ENCODE results near the gene BROX.

Gene BROX

DNA sequence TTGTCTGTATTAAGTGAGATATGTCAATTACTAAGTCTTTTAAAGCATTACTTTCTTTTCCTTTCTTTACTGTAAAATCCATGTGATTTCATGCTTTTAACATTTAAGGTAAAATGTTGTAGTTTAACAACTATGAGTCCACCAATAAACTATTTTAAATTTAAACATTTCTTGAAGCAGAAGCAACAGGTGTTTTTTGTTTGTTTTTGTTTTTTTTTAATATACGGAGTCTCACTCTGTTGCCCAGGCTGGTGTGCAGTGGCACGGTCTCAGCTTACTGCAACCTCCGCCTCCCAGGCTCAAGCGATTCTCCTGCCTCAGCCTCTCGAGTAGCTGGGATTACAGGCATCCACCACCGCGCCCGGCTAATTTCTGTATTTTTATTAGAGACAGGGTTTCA lies 15.6 kb upstream of the BROX start:
- H3K27ac ChIP-seq, result no peak overlapping the region; the same call in 1 of the 2 replicates
- TF ChIP-seq ZFX (IDR thresholded peaks at IDR 0.05), result no peak
- TF ChIP-seq, protein P1, sequence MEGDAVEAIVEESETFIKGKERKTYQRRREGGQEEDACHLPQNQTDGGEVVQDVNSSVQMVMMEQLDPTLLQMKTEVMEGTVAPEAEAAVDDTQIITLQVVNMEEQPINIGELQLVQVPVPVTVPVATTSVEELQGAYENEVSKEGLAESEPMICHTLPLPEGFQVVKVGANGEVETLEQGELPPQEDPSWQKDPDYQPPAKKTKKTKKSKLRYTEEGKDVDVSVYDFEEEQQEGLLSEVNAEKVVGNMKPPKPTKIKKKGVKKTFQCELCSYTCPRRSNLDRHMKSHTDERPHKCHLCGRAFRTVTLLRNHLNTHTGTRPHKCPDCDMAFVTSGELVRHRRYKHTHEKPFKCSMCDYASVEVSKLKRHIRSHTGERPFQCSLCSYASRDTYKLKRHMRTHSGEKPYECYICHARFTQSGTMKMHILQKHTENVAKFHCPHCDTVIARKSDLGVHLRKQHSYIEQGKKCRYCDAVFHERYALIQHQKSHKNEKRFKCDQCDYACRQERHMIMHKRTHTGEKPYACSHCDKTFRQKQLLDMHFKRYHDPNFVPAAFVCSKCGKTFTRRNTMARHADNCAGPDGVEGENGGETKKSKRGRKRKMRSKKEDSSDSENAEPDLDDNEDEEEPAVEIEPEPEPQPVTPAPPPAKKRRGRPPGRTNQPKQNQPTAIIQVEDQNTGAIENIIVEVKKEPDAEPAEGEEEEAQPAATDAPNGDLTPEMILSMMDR (conservative IDR thresholded peaks at IDR 0.05), result no peak

DNA sequence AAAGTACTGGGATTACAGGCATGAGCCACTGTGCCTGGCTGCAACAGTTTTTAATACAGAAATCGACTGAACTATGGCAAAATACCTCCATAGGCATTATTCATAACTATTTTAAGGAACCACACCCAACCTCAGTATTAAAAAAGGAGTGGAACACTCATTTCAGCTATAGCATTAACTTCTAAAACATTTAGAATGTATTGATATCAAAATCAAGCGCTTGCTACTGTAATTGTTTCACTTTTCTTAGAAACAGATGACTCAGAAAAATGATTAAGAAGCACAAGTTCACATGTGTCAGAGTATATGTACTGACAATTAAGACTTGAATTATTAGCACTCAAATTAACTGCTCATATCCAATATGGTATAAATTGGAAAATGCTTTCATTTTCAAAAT lies 15.2 kb upstream of the BROX start:
- H3K27ac ChIP-seq, result no peak overlapping the region; the same call in 1 of the 2 replicates
- TF ChIP-seq, protein P1 (conservative IDR thresholded peaks at IDR 0.05), result no peak
- no peak for TF ChIP-seq ZFX (IDR thresholded peaks at IDR 0.05)

- no peak for TF ChIP-seq ZFX (IDR thresholded peaks at IDR 0.05)
- TF ChIP-seq, protein P1 (conservative IDR thresholded peaks at IDR 0.05), result no peak
- H3K27ac ChIP-seq, result no peak overlapping the region
These were observed 14.5 kb upstream of the BROX start for GRCh38 chr1:222697826-222698225.

DNA sequence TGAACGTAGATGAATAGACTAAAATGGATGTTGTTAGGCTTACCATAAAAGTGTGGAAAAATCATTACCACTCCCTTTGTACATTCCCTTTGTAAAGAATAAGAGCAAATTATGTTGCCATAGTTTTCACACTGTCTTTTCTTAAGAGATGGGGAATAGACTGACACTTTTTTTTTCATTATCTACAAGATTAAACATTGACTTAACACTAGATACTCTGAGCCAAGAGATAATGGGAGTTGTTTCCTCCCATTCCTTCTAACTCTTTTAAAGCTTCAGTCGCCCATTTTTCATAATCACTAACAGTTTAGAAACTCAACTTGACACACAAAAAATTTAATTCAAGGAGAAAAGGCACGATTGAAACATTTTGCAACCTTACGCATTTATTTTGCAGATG lies 10.2 kb upstream of the BROX start:
- TF ChIP-seq ZFX (IDR thresholded peaks at IDR 0.05), result no peak
- TF ChIP-seq, protein P1 (conservative IDR thresholded peaks at IDR 0.05), result no peak
- H3K27ac ChIP-seq, result no peak overlapping the region

DNA sequence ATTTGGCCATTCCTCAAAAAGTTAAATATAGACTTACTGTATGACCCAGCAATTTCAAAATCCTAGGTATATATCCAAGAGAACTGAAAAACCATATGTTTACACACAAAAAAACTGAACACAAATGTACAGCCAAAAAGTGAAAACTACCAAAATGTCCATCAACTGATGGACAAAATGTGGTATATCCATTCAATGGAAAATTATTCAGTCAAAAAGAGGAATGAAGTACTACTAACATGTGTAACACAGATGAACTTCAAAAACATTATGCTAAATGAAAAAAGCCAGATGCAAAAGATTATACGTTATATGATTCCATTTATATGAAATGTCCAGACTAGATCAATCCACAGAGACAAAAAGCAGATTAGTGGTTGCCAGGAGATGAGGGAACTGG lies 8.1 kb upstream of the BROX start:
- TF ChIP-seq ZFX (IDR thresholded peaks at IDR 0.05), result no peak
- TF ChIP-seq, protein P1 (conservative IDR thresholded peaks at IDR 0.05), result no peak
- H3K27ac ChIP-seq, result no peak overlapping the region

- TF ChIP-seq, protein P1 (conservative IDR thresholded peaks at IDR 0.05), result no peak
- no peak for TF ChIP-seq ZFX (IDR thresholded peaks at IDR 0.05)
- no peak overlapping the region for H3K27ac ChIP-seq
These were observed 5.5 kb upstream of the BROX start for GRCh38 chr1:222706815-222707214.

GRCh38 chr1:222709700-222710153 lies 2.6 kb upstream of the BROX start:
- no peak for TF ChIP-seq ZFX (IDR thresholded peaks at IDR 0.05)
- TF ChIP-seq, protein P1 (conservative IDR thresholded peaks at IDR 0.05), result no peak
- H3K27ac ChIP-seq, result no peak overlapping the region
